AG08396 (cell line): Measurements from ENCODE around the gene PAX6.

Source experiments
- DNase-seq: peaks from one replicate; pipeline ENCODE4 v3.0.0; 2012; ENCODE audit warnings: low spot score, mixed read lengths

PAX6 gene

DNA sequence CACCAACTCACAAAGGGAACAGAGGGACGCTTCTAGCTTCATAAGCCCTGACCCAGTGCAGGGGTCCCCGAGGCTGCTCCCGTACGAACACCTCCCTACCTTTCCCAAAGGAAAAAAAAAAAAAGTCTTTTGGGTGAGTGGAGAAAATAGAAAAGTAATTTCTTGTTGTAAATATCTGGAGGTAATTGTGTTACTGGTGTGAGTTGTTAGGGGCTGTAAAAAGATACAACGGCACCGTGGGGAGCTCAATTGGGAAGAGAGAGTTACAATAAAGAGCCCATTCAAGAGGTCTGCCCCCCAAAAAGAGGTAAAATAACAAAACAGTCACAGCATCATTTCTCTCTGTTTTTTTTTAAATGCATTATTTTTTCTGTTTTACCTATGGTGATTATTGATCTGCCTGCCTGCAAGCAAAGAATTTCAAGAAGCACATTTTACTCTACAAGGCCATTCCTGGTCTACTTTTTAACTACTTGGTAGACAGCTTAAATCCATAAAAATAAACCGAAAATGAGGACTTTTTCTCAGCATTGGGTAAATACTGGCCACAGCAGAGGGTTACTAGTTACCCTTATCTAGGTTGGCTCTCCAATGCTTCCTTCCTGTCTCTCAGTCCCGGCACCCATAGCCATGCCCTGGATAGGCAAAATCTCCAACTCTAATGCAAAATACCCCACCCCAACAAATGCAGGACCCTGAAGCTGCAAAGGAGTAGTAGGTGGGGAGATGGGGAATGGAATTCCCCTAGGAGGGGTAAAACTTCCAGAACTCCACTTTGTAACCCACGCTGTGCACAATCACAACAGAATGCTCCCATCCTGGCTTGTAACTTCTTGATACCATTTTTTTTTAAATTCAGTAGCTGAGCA lies 3.1 kb downstream of the PAX6 start:
- no peak for DNase-seq

DNA sequence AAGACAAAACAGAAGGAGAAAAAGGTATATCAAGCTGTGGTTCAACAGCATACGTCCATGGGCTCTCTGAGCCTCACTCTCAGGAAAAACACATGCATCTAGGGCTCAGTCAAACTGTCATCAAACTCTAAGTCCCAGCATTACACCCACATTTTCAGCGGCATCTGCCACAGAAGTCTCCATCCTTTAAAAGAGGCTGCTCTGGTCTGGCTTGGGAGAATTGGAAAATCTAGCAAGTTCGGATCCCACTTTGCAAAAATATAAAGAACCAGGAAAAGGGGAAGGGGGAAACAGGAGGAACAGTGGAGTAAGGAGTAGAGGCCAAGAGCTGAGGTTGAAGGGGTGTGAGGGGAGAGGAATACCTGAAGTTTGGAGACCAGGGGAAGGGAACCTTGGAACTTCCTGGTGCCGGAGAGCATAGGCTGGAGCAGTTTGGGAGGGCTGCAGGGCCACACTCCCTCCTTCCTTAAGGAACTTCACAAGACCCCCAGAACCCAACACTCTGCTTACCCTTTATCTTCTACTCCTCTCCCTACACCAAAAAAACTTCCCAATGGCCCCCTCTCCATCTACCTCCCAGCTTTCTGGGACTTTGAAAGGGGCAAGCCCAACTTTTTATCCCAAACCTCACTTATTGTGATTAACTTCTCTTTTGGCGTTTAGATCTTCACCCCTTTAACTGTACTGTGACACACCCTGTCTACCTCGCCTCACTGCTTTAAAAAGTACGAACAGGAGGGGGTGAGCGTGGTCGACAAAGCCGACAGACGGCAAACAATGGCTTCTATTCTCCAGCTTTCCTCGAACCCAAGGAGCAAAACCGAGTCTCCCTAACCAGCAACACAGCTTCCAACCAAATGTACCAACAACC lies 4.0 kb downstream of the PAX6 start:
- DNase-seq = no peak

DNA sequence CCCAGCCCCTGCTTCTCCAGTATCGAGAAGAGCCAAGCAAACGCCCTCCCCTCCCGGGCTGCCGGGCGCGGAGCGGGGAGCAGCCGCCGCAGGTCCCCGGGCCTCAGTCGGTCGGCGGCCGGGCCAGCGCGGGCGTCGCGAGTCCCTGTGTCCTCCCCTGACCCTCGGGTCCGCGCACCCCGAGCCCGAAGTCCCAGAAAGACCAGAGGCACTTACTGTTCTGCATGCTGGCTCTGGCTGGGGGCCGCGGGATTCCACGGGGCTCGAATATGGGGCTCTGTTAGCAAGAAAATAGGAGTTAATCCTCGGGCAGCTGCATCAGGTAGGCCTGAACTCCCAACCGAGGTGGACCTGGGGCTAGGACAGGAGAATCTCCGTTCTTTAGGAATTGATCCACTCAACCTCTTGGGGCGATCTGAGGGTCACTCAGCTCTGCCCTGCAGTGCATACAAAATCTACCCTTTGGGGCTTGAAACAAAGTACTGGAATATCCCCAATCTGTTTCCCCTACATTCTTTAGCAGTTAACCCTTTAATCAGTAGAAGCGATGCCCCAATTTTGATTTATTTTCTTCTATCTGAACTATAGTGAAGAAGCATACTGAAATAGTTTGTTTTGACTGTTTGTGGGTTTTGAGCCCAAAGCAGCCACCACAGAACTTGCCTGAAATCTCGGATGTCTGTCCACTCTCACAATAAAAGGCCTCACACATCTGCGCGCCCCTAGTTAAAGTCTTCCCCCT lies 4.8 kb downstream of the PAX6 start:
- peak; percentile 19 for DNase-seq

DNA sequence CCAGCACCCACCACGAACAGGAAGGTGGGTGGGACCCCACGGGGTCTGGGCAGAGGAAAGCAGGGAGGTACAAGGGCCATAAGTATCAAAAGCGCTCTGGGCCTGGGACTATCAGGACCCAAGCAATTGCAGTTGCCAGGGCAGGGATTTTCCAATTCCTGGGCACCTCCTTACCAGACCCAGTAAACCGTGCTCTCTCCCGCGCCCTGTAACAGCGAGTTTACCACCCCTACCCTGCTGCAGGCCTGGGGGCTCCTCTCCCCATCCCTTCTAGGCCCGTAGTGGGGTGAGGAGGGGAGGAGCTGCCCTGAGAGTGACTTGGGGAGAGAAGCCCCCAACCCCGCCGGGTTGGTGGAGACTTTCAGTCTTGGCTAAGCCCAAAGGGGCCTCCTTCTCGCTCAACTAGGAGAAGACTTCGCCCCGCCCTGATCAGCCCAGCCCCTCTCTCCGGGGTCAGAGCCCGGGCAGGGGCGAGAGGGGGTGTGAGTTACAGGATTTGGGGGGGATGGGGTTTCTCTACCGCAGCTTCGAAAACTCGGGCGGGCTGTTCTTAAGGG lies 5.4 kb downstream of the PAX6 start:
- DNase-seq = peak; percentile 22

DNA sequence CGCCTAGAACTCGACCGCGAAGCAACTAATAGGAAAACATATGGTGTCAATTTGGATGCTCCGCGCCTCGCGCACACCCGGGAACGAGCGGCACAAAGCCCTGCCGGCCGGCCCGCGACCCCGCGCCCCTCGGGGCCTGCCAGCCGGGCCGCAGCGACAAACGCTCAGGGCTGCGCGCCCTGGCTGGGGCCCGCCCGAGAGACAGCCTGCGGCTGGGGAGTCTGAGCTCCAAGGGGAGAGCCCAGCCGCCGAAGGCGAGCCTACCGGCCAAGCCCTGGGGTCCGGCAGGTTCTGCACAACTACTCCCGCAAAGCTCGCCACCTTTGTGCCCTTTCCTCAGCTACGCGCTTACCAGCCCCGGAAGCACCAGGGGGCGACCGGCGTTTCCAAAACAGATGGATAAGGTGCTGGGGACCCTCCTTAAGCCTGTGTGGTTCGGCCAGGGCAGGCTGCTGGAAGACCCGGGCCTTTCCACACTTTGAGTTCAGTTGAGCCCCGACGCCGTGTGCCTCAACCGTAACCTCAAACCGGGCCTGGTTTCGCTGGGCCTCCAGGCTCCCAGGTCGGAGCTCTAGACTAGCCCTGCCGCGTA lies 6.0 kb downstream of the PAX6 start:
- DNase-seq = no peak

DNA sequence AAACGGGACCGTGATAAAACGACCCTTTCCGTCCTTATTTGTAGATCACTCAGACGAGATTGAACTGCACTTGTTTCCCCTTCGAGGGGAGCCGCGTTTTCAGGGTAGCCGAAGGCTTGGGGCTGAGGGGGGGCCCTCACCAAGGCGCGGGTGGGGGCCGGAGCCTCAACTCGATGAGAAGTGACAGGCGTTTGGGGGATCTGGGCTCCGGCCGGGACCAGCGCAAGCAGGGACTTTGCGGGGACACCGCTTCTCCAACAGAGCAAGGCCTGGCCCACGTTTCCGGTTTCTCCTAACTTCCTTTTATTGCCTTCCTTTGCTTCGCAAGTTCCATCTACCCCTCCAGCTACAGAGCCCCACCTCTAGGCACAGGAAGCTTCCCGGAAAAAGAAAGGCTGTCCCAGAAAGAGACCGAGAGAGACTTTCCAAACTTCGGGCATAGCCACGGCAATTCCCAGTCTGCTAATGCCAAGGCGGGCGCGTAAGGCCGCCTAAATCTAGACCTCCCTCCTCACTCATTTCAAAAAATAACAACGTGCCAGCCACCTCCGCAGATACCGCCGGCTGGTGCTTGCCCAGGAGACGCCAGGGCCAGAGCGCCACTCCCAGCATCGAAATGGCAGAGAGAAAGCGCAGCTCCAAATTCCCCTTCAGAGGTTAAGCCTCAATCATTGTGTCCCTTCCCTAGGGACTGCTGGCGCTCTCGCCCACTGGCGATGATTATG lies 6.6 kb downstream of the PAX6 start:
- peak; percentile 19 for DNase-seq

DNA sequence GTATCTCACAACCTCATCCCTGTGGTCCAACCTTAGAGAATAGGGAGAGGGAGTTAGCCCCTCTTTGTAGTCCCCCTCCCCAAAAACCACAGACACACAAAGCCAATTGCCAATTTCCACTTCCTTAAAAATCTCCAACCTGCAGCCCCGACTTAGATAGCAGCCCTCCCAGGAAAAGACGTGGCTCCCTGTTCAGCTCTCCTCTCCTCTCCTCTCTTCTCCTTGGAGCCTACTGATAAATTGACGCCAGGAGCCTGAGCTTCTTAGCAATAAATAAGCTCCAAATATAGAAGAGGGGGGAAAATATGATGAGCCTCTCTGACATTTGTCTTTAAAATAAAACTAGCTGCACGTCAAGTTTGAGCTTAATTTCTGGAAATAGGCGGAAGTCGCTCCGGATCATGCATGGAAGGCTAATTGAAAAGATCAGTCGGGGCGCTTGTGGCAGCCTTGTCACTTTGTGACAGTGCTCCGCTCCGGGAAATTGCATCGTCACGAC lies 7.3 kb downstream of the PAX6 start:
- DNase-seq = no peak

DNA sequence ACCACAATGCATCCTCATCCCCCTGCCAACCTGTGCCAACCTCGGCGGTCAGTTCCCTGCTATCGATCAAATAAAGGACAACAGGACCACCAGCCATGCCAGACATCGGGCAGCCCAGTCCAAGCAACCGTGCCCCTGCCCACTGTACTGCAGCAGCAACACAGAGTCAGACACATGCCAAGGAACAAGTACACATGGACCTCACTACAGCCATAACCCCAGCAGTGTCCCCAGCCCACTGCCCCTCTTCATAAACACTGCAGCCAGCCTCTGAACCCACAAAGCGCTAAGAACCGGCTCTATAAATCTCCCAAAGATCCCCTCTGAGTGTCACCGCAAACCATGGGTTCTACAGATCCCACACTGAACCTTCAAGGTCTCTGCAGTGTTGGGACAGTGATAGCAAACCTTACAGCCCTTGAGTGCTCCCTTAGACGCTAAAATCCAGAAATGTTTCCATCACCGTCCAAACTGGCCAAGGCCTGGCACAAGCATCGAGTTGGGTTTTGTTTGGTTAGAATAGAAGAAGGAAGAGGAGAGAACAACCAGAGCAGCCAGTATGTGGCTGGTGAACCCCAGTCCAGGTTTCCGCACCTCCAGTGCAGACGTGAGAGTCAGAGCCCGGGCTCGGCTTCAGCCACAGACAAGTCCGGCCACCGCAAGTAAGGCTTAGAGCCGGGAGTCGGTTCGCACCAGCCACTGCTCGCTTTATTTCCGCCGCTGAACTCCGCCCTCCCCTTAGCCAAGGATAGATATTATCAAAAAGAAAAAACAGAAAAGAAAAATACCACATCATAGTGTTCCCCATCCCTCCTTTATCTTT lies 7.9 kb downstream of the PAX6 start:
- no peak for DNase-seq

DNA sequence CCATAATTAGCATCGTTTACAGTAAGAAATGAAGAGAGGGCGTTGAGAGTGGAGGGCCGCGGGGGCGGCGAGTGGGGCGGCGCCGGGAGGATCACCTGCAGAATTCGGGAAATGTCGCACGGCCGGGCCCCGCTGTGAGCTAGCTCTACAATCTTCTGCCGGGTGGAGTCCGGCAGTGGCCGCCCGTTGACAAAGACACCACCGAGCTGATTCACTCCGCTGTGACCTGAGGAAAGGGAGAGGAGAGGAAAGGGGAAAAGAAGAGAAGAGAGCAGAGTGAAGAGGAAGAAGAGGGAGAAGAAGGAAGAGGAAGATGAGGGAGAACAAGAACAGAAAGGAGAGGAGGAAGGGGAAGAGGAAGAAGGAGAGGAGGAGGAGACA lies 8.5 kb downstream of the PAX6 start:
- DNase-seq = no peak

DNA sequence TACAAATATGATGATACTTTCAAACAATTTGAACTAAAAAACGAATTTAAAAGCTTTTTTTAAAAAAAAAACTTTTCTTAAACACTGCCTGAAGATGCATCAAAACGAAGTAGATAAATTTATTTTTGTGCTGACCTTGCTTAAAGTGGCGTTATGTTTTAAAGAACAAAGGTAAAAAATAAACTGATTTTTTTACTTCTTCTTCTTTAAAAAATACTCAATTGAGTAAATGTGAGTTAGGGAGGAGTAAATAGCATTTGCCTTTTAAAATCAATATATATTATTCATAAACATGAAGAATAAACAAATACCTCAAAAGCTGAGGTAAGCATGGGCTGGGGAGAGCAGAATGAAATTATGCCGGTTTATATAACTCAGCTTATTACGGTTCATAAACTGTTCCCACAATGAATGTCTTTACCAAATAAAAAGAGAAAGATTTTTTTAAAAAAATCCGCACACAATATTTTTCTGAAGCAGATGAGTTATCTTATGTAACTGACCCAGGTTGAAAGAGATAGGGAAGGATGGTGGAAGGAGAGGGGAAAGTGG lies 9.0 kb downstream of the PAX6 start:
- no peak for DNase-seq

DNA sequence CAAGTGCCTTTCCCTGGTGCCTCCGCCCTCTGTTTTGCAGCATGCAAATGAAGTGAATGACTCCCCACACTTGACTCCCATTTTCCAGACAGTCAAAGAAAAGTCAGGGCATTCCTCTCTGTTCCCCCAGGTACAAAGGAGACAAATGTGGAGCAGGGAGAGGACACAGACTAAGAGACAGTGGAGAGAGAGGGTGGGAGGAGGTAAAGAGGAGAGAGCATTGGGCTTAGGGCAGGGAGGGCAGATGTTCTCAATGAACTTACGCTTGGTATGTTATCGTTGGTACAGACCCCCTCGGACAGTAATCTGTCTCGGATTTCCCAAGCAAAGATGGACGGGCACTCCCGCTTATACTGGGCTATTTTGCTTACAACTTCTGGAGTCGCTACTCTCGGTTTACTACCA lies 9.8 kb downstream of the PAX6 start:
- no peak for DNase-seq

DNA sequence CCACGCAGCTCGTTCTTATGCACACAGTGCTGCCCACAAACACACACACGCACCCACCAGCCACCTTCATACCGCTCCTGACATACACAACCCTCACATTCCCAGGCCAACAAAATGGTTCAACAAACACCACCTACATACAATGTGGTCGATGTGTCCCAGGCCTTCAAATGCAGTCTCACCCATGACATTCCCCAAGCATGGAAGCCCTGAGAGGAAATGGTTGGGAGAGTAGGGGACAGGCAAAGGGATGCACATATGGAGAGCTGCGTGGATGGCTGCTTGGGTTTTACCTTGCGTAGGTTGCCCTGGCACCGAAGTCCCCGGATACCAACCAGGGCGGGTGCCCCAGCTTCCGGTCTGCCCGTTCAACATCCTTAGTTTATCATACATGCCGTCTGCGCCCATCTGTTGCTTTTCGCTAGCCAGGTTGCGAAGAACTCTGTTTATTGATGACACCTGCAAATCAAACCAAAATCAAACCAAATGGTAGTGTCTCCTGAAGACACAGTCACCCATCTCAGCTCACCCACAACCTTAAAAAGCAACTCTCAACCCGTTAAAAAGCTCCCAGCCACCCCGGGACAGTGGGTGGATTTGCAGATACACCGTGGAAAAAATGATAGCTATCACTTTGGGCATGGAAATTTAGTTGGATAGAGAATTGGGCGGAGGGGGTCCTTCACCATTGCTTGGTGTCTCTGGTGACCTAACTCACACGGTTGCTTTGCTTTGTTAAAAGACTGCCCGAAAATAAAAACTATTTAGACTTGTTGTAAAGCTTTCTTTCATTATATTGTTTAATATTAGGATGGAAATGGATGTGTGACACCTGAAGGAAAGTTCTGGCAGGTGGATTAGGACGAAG lies 10.5 kb downstream of the PAX6 start:
- DNase-seq = no peak

DNA sequence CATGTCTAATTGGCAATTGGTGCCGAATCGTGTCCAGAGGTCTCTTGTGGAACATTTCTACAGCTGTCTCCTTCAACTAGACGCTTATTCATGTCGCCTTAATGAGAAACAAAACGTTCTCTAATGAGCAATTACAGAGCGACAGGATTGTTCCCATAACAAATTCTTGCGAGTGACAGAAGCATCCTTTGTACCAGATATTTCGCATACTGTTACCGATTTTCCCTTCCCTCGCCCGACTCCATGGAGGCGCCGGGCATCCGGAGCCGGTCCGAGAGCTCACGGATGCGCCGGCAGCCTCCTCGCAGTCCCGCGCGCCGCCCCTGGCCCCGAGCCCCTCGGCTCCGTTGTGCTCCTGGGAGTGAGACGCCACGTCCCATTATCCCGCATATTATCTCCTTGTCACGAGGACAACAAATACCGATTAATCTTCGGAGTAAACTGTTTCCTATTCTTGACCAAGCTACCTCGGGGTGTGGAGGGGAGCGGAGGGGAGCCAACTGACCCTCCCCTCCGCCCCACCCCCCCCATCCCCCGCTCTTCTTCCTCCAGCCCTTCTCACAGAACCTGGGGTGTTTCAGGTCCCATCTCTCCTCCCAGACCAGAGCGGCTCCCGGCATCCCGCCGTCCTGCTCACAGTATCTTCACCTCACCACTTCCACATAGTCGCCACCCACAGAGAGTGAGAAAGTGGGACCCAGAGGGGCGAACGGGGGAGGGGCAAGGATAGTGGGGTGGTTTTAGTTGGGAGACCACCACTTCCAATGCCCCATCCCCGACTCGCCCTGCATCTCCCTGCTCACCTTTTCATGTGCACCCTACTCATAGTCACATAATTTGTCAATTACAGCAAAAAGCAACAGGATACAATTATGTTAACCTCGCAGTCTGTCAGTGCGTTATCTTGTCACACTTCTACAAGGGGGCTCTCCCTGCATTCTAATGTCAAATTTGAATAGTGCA lies 11.4 kb downstream of the PAX6 start:
- peak; percentile 13 for DNase-seq

DNA sequence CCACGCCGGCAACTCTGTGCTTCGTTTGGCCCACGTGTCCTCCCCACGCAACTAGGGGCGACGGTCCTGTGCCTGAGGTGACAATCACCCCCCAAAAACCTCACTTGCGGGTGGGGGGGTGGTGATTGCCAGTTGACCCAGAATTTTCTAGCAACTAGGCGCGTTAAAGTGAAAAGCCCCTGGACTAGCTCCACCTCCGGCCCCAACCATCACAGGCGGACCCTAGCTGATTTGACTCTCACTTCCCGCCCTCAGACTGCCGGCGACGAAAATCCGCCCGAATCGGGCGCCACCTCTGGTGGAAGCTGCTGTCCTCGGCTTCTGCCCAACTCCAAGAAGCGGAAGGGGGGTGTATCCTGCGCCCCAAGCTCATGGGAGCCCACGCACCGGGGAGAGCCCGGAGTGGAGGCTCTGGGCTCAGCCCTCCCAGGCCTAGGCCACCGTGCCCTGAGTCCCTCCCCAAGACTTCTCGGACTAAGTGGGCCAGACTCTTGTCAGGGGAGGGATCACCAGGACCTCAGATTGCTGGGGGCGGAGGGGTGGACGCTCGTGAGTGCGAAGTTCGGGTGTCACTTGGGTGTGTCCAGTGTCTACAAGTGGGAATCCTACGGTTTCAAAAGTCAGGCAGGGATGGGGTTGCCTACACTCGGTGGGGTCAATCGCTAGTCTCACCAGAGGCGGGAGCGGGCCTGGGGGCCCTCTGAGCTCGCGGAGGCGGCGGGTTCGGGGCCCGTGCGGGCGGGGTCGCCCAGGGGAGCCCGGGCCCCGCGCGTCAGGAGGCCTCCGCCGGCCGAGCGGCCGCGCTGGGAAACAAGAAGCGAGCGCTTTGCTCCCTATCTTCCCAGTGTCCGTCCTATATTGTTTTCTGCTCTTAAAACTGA lies 12.3 kb downstream of the PAX6 start:
- DNase-seq = peak; percentile 28

DNA sequence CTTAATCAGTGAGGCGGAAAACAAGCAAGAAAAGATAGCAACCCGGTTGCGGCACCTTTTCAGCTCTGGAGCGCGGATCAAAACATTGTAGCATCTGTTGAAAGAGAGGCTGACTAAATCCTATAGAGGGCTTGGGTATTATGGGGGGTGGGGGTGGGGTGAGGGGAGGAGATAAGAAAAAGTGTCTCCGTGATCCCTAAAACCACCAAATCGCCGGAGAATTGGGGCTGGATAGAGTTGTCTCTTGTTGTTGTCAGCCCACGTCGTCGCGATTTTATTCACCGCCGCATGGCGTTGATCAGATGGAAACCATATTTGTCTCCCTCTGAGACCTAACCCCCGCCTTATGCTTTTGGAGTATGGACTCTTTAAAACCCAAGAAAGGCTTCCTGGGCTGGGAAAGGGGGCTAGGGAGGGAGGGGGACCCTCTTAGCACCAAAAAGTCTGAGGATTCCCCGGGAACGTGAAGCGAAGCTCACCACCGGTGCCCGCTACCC lies 13.0 kb downstream of the PAX6 start:
- no peak for DNase-seq
